ENCODE results near the gene SLC35E2B.

The SLC35E2B gene

GRCh38 chr1:1615256-1616044 lies 77.1 kb downstream of the SLC35E2B start, which contains the start of gene MIB2:
Gene MIB2 (plus strand): TSS chr1:1615500. CDS start chr1:1623453, 7,953 bp downstream.
- peak within 1 kb of the TSS; percentile 94 for H3K4me3 ChIP-seq (ENCODE audit: insufficient read depth, low read depth, low read length)
- no peaks in the 10 kb centered on the region for H3K9me3 ChIP-seq (ENCODE audit: control insufficient read depth, low read length)
- 0% methylated on average over 107 of the region's 107 CpGs for WGBS, 2 experiments
- H3K27ac ChIP-seq (ENCODE audit: insufficient read depth, low read depth, low read length, poor library complexity, severe bottlenecking) = peak within 1 kb of the TSS; percentile 99
- H3K4me1 ChIP-seq (ENCODE audit: control insufficient read depth, insufficient read depth, low read length) = peaks cover 16% of the 10 kb centered on the region
- no peaks in the 10 kb centered on the region for H3K27me3 ChIP-seq (ENCODE audit: control insufficient read depth, insufficient read depth, low read length, poor library complexity, severe bottlenecking)
- H3K36me3 ChIP-seq (ENCODE audit: control insufficient read depth, insufficient read depth, low read length) = peaks cover 4% of the 10 kb centered on the region

- peaks cover 4% of the 10 kb centered on the region for H3K36me3 ChIP-seq (ENCODE audit: control insufficient read depth, insufficient read depth, low read length)
Measured at GRCh38 chr1:1614954-1615255, 77.7 kb downstream of the SLC35E2B start.

GRCh38 chr1:1614204-1614953 lies 78.2 kb downstream of the SLC35E2B start:
- Histone ChIP-seq H3K27me3 (ENCODE audit: control insufficient read depth, insufficient read depth, low read length, poor library complexity, severe bottlenecking) (no peaks in the 10 kb centered on the region), H3K27ac (ENCODE audit: insufficient read depth, low read depth, low read length, poor library complexity, severe bottlenecking) (peak overlapping the region; percentile 57), H3K9me3 (ENCODE audit: control insufficient read depth, low read length) (no peaks in the 10 kb centered on the region), H3K36me3 (ENCODE audit: control insufficient read depth, insufficient read depth, low read length) (peaks cover 4% of the 10 kb centered on the region), H3K4me1 (ENCODE audit: control insufficient read depth, insufficient read depth, low read length) (peaks cover 16% of the 10 kb centered on the region), H3K4me3 (ENCODE audit: insufficient read depth, low read depth, low read length) (peak overlapping the region; percentile 94)
- 50 to 52% methylated on average over 30 of the region's 30 CpGs for WGBS, 2 experiments

More at GRCh38 chr1:1614954-1615255, 77.7 kb downstream of the SLC35E2B start:
- H3K27ac ChIP-seq (ENCODE audit: insufficient read depth, low read depth, low read length, poor library complexity, severe bottlenecking) = peak overlapping the region; percentile 57
- H3K9me3 ChIP-seq (ENCODE audit: control insufficient read depth, low read length) = no peaks in the 10 kb centered on the region
- 2% methylated on average over 23 of the region's 23 CpGs for WGBS, 2 experiments
- peak overlapping the region; percentile 94 for H3K4me3 ChIP-seq (ENCODE audit: insufficient read depth, low read depth, low read length)
- H3K27me3 ChIP-seq (ENCODE audit: control insufficient read depth, insufficient read depth, low read length, poor library complexity, severe bottlenecking) = no peaks in the 10 kb centered on the region
- H3K4me1 ChIP-seq (ENCODE audit: control insufficient read depth, insufficient read depth, low read length) = peaks cover 16% of the 10 kb centered on the region

GRCh38 chr1:1613509-1614082 lies 79.0 kb downstream of the SLC35E2B start:
- 85 to 87% methylated on average over 11 of the region's 11 CpGs for WGBS, 2 experiments
- H3K4me3 ChIP-seq (ENCODE audit: insufficient read depth, low read depth, low read length) = no peak overlapping the region
- no peak overlapping the region for H3K27ac ChIP-seq (ENCODE audit: insufficient read depth, low read depth, low read length, poor library complexity, severe bottlenecking)
- no peaks in the 10 kb centered on the region for H3K27me3 ChIP-seq (ENCODE audit: control insufficient read depth, insufficient read depth, low read length, poor library complexity, severe bottlenecking)
- H3K4me1 ChIP-seq (ENCODE audit: control insufficient read depth, insufficient read depth, low read length) = peaks cover 16% of the 10 kb centered on the region
- H3K9me3 ChIP-seq (ENCODE audit: control insufficient read depth, low read length) = no peaks in the 10 kb centered on the region
- H3K36me3 ChIP-seq (ENCODE audit: control insufficient read depth, insufficient read depth, low read length) = peaks cover under 1% of the 10 kb centered on the region

- WGBS, 2 experiments = 91 to 94% methylated on average over 3 of the region's 3 CpGs
- H3K4me1 ChIP-seq (ENCODE audit: control insufficient read depth, insufficient read depth, low read length) = peaks cover 15% of the 10 kb centered on the region
- H3K4me3 ChIP-seq (ENCODE audit: insufficient read depth, low read depth, low read length) = no peak overlapping the region
- no peaks in the 10 kb centered on the region for H3K27me3 ChIP-seq (ENCODE audit: control insufficient read depth, insufficient read depth, low read length, poor library complexity, severe bottlenecking)
- no peaks in the 10 kb centered on the region for H3K9me3 ChIP-seq (ENCODE audit: control insufficient read depth, low read length)
- H3K36me3 ChIP-seq (ENCODE audit: control insufficient read depth, insufficient read depth, low read length) = no peaks in the 10 kb centered on the region
- H3K27ac ChIP-seq (ENCODE audit: insufficient read depth, low read depth, low read length, poor library complexity, severe bottlenecking) = no peak overlapping the region
Measured at GRCh38 chr1:1612104-1612400, 80.5 kb downstream of the SLC35E2B start.

GRCh38 chr1:1610796-1611195 lies 81.8 kb downstream of the SLC35E2B start:
- no peak overlapping the region for H3K27ac ChIP-seq (ENCODE audit: insufficient read depth, low read depth, low read length, poor library complexity, severe bottlenecking)
- no peaks in the 10 kb centered on the region for H3K9me3 ChIP-seq (ENCODE audit: control insufficient read depth, low read length)
- H3K4me3 ChIP-seq (ENCODE audit: insufficient read depth, low read depth, low read length) = no peak overlapping the region
- WGBS, 2 experiments = 89 to 90% methylated on average over 9 of the region's 9 CpGs
- no peaks in the 10 kb centered on the region for H3K36me3 ChIP-seq (ENCODE audit: control insufficient read depth, insufficient read depth, low read length)
- no peaks in the 10 kb centered on the region for H3K27me3 ChIP-seq (ENCODE audit: control insufficient read depth, insufficient read depth, low read length, poor library complexity, severe bottlenecking)
- peaks cover 8% of the 10 kb centered on the region for H3K4me1 ChIP-seq (ENCODE audit: control insufficient read depth, insufficient read depth, low read length)

- Histone ChIP-seq H3K9me3 (ENCODE audit: control insufficient read depth, low read length) (no peaks in the 10 kb centered on the region), H3K4me3 (ENCODE audit: insufficient read depth, low read depth, low read length) (no peak overlapping the region), H3K27ac (ENCODE audit: insufficient read depth, low read depth, low read length, poor library complexity, severe bottlenecking) (no peak overlapping the region), H3K36me3 (ENCODE audit: control insufficient read depth, insufficient read depth, low read length) (no peaks in the 10 kb centered on the region), H3K27me3 (ENCODE audit: control insufficient read depth, insufficient read depth, low read length, poor library complexity, severe bottlenecking) (no peaks in the 10 kb centered on the region), H3K4me1 (ENCODE audit: control insufficient read depth, insufficient read depth, low read length) (peaks cover 8% of the 10 kb centered on the region)
- 72% methylated on average over 12 of the region's 12 CpGs for WGBS, 2 experiments
Measured at GRCh38 chr1:1609822-1610485, 82.6 kb downstream of the SLC35E2B start.

All from ectodermal cell (in vitro differentiated cells).